ENCODE results near the gene LRMDA.

The LRMDA gene

DNA sequence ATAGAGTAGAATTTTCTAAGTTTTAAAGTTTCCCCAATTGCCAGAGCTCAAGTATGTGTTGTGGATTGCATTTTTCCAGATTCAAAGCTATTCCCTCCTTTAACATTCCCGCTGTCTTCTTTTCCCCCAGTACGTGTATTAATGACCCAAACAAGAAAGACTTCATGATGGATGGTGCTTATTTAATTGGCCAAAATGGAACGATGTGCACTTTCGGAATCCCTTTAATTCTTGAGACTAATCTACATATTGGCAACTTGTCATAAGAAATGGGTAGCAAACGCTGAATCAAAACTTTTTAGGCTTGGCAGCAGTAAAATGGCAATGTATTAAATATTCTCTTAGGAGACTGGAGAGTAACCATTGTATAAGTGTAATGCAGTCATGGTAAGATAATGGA, 753.2 kb downstream of the LRMDA start:
- Histone ChIP-seq H2AFZ (ENCODE audit: low read length, unreplicated experiment) (no peak overlapping the region), H3K27me3 (ENCODE audit: insufficient read depth, low read length) (no peaks in the 10 kb centered on the region), H3K79me2 (ENCODE audit: control insufficient read depth, insufficient read depth, low read length, unreplicated experiment) (no peaks in the 10 kb centered on the region), H3K36me3 (ENCODE audit: insufficient read depth, low read length) (no peaks in the 10 kb centered on the region), H3K27ac (ENCODE audit: low read depth, low read length) (no peak overlapping the region), H3K4me1 (ENCODE audit: control insufficient read depth, insufficient read depth, low read length, unreplicated experiment) (no peaks in the 10 kb centered on the region), H3K4me3 (ENCODE audit: low read depth, low read length) (no peak overlapping the region)

DNA sequence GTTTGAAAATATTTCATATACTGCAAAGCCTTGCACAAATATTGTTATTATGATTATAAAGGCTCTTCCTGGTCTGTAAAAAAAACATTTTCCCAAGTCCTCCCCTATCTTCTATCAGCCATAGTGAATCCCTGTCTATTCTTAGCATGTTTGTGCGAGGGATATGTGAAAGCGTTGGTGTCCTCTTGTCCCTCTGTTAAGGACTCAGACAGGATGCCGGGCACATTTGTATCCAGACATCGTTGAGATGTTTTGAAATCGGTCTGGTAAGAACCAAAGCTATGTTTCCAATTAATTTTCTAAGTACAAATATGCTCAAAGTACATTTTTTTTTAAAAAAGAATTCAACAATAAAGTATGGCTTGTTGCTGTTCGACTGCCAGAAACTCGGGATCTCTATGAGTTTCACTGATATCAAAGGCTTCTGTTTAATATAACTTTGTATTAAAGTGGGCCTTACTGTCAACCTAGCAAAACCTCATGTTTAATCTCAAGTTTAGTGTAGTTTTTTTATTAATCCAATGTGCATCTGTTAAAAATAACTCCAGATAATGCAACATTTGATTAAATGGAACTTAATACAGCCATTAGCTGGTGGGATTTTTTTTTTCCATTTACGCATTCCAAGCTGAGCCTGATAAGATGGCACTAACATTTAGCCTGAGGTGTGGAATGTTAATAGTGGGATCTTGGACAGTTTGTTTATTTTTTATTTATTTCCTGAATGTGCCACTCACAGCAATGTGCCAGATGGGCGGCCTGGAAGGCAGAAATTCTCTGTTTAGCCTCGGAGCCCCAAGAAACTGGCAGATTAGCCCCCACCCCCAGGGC, 754.3 kb downstream of the LRMDA start:
- Histone ChIP-seq H3K27me3 (ENCODE audit: insufficient read depth, low read length) (no peaks in the 10 kb centered on the region), H3K4me3 (ENCODE audit: low read depth, low read length) (no peak overlapping the region), H3K4me1 (ENCODE audit: control insufficient read depth, insufficient read depth, low read length, unreplicated experiment) (no peaks in the 10 kb centered on the region), H3K36me3 (ENCODE audit: insufficient read depth, low read length) (no peaks in the 10 kb centered on the region), H3K79me2 (ENCODE audit: control insufficient read depth, insufficient read depth, low read length, unreplicated experiment) (no peaks in the 10 kb centered on the region), H2AFZ (ENCODE audit: low read length, unreplicated experiment) (no peak overlapping the region), H3K27ac (ENCODE audit: low read depth, low read length) (no peak overlapping the region)

DNA sequence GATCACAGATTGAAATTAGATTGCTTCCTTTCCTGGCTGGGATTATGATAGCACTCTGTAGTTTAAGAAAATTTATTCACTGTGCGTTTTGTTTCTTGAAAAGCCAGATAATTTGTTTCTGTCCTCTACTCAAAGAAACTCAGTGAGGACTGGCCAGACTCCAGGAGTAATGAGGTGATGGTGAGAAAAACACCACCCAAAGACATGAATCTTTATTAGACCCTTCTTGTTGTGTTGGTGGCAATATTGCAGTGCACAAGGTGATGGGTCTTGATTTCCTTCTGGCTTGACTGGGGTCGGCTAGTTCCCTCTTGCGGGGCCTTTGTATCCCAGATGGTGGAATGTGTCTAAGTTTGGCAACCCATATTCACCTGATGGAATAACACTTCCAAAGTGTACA, 756.8 kb downstream of the LRMDA start:
- Histone ChIP-seq H3K79me2 (ENCODE audit: control insufficient read depth, insufficient read depth, low read length, unreplicated experiment) (no peaks in the 10 kb centered on the region), H3K4me3 (ENCODE audit: low read depth, low read length) (no peak overlapping the region), H3K27ac (ENCODE audit: low read depth, low read length) (no peak overlapping the region), H3K36me3 (ENCODE audit: insufficient read depth, low read length) (no peaks in the 10 kb centered on the region), H3K4me1 (ENCODE audit: control insufficient read depth, insufficient read depth, low read length, unreplicated experiment) (no peaks in the 10 kb centered on the region), H3K27me3 (ENCODE audit: insufficient read depth, low read length) (no peaks in the 10 kb centered on the region), H2AFZ (ENCODE audit: low read length, unreplicated experiment) (no peak overlapping the region)

DNA sequence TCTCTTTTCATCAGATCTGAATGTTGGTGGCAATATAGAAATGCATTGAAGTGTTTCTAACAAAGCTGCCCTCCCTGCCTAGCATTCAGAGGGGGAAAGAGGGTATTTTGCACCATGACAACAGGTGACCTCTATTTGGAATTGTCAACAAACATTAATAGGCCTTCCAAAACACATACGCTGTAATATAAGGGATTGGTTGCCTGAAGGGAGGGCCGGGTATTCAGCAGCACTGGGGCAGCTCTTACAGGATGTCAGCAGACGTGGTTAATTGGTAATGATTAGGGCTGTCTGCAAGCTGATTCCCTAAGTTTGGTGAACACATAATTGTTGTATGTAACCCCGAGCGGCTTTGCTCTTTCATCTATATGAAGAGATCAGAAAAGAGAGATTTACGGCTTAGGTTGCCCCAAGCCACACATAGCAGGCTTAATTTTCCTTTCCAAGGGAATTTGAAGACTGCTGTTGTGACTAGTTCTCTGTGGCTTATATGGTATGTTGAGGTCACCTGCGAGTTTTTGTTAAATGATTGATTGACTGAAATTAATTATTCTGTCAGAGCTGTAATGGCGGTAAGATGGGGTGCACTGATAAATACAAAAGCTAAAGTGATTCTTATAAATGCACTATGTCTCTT, 759.3 kb downstream of the LRMDA start:
- Histone ChIP-seq H2AFZ (ENCODE audit: low read length, unreplicated experiment) (no peak overlapping the region), H3K27me3 (ENCODE audit: insufficient read depth, low read length) (no peaks in the 10 kb centered on the region)

DNA sequence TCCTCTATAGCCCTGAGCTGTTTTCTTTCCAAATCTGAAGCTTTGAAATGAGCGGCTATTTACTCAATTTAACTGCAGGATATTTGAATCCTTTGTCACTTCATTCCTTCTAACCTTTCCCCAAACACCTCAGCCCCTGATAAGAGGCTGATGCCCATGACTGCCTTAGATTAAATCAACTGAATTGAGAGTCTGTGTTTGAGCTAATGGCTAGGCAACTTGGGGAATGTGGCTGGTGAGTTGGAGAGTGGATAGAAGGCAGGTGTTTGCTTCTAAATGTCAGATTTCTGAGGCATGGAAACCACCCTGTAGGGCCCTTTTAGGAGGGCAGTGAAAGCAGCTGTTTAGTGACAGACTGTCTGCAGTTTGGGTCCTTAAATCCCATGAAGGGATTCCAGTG, 759.9 kb downstream of the LRMDA start:
- no peaks in the 10 kb centered on the region for H3K27me3 ChIP-seq (ENCODE audit: insufficient read depth, low read length)
- no peak overlapping the region for H3K4me3 ChIP-seq (ENCODE audit: low read depth, low read length)
- no peaks in the 10 kb centered on the region for H3K36me3 ChIP-seq (ENCODE audit: insufficient read depth, low read length)
- H3K27ac ChIP-seq (ENCODE audit: low read depth, low read length): no peak overlapping the region
- H2AFZ ChIP-seq (ENCODE audit: low read length, unreplicated experiment): no peak overlapping the region
- no peaks in the 10 kb centered on the region for H3K79me2 ChIP-seq (ENCODE audit: control insufficient read depth, insufficient read depth, low read length, unreplicated experiment)
- peaks cover 6% of the 10 kb centered on the region for H3K4me1 ChIP-seq (ENCODE audit: control insufficient read depth, insufficient read depth, low read length, unreplicated experiment)

More for the DNA sequence above, 759.3 kb downstream of the LRMDA start:
- Histone ChIP-seq H3K79me2 (ENCODE audit: control insufficient read depth, insufficient read depth, low read length, unreplicated experiment) (no peaks in the 10 kb centered on the region), H3K27ac (ENCODE audit: low read depth, low read length) (no peak overlapping the region), H3K36me3 (ENCODE audit: insufficient read depth, low read length) (no peaks in the 10 kb centered on the region), H3K4me3 (ENCODE audit: low read depth, low read length) (no peak overlapping the region), H3K4me1 (ENCODE audit: control insufficient read depth, insufficient read depth, low read length, unreplicated experiment) (peaks cover under 1% of the 10 kb centered on the region)

DNA sequence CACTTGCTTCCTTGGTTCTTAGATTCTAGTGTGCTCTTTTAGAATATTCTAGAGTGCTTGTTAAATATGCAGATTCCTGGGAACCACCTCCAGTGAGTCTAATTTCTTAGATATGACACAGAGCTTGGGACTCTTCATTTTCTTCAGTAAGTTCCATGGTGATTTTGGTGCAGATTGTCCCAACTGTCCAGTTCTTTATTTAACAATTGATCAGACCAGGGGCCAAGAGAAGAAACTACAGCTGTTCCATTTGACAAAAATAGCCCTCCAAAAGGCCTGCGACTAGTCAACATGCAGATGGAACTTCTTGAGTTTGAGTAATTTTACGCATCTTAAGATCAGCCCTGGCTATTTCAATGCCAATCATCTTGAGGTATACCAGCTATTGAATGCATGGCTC, 760.7 kb downstream of the LRMDA start:
- Histone ChIP-seq H3K4me3 (ENCODE audit: low read depth, low read length) (no peak overlapping the region), H3K79me2 (ENCODE audit: control insufficient read depth, insufficient read depth, low read length, unreplicated experiment) (no peaks in the 10 kb centered on the region), H3K4me1 (ENCODE audit: control insufficient read depth, insufficient read depth, low read length, unreplicated experiment) (peaks cover 6% of the 10 kb centered on the region), H3K27ac (ENCODE audit: low read depth, low read length) (no peak overlapping the region), H3K27me3 (ENCODE audit: insufficient read depth, low read length) (no peaks in the 10 kb centered on the region), H3K36me3 (ENCODE audit: insufficient read depth, low read length) (no peaks in the 10 kb centered on the region), H2AFZ (ENCODE audit: low read length, unreplicated experiment) (no peak overlapping the region)

DNA sequence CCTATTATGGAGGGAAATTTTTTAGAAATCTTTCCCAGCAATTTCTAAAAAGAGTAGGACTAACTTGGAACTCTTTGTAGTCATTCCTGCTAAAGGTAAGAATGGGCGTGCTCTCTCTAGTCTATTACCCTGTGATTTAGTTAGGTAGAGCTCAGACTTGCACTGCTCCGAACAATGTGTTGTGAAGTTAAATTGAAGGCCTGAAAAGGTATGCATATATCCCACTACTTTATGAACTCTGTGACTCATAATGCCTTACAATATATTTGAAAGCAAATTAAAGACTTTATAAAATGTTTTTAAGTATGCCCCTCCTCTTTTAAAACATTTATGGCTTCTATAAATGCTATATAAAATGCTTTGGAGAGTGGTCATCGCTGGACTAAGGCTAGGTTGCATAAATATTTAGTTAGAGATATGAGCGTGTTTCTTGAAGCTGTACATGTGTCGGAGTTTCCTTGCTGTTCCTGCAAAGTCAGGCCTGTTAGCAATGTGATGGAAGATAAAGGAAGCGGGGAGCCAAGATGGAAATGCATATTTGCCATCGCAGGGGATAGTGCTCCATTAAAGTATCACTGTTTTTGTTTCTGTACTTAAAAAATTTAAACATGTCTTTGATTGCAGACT, 761.4 kb downstream of the LRMDA start:
- Histone ChIP-seq H3K27ac (ENCODE audit: low read depth, low read length) (no peak overlapping the region), H3K36me3 (ENCODE audit: insufficient read depth, low read length) (no peaks in the 10 kb centered on the region), H2AFZ (ENCODE audit: low read length, unreplicated experiment) (no peak overlapping the region), H3K4me1 (ENCODE audit: control insufficient read depth, insufficient read depth, low read length, unreplicated experiment) (peaks cover 6% of the 10 kb centered on the region), H3K27me3 (ENCODE audit: insufficient read depth, low read length) (no peaks in the 10 kb centered on the region), H3K79me2 (ENCODE audit: control insufficient read depth, insufficient read depth, low read length, unreplicated experiment) (no peaks in the 10 kb centered on the region), H3K4me3 (ENCODE audit: low read depth, low read length) (no peak overlapping the region)

DNA sequence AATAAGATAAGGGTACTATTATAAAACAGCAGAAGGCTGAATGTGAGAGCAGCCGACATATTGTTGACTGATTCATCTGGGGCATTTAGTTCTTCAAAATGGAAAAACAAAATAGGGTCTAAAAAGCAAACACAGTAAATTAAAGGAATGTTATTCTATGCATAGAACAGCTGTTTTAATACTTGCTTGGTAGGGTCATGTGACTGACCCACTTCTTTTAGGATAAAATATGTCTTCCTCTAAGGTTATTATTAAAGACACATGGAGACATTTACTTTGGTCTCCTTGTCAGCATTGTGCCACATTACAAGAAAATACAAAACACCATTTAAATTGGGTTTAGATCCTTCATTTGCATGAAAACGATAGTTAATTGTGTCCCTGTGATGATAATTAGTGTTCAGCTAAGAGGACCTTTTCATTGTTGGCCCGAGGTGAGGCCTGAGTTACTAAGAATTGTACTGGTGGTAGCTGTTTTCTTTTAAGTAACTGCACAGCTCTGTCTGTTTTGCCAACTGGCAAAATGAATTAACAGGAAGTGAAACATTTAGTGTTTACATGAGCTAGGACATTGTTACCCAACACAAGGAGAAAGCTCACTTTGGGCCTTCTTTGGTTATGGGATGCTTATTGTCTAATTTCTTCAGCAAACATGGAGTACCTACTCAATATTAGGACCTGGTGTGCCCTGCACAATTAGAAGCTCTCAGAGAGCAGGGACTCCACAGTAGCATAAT, 764.4 kb downstream of the LRMDA start:
- Histone ChIP-seq H3K4me1 (ENCODE audit: control insufficient read depth, insufficient read depth, low read length, unreplicated experiment) (peaks cover 6% of the 10 kb centered on the region), H3K27me3 (ENCODE audit: insufficient read depth, low read length) (no peaks in the 10 kb centered on the region), H3K36me3 (ENCODE audit: insufficient read depth, low read length) (no peaks in the 10 kb centered on the region), H3K79me2 (ENCODE audit: control insufficient read depth, insufficient read depth, low read length, unreplicated experiment) (no peaks in the 10 kb centered on the region), H2AFZ (ENCODE audit: low read length, unreplicated experiment) (peak overlapping the region; percentile 79), H3K27ac (ENCODE audit: low read depth, low read length) (no peak overlapping the region), H3K4me3 (ENCODE audit: low read depth, low read length) (no peak overlapping the region)

DNA sequence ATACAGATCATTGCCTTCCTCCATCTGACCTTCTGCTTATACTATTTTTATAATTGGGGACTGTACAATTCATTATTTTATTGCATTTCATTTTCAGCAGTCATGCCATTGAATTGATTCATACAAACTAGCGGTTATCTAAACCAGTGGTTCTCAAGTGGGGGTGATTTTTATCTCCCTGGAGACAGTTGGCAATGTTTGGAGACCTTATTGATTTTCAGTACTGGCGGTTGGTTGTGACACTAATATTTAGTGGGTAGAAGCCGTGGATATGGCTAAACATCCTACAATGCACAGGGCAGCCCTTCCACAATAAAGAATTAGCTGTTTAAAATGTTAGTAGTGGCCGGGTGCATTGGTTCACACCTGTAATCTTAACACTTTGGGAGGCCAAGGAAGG, 765.9 kb downstream of the LRMDA start:
- Histone ChIP-seq H3K36me3 (ENCODE audit: insufficient read depth, low read length) (no peaks in the 10 kb centered on the region), H3K27ac (ENCODE audit: low read depth, low read length) (no peak overlapping the region), H3K4me3 (ENCODE audit: low read depth, low read length) (no peak overlapping the region), H3K79me2 (ENCODE audit: control insufficient read depth, insufficient read depth, low read length, unreplicated experiment) (no peaks in the 10 kb centered on the region), H3K4me1 (ENCODE audit: control insufficient read depth, insufficient read depth, low read length, unreplicated experiment) (peaks cover 8% of the 10 kb centered on the region), H3K27me3 (ENCODE audit: insufficient read depth, low read length) (no peaks in the 10 kb centered on the region), H2AFZ (ENCODE audit: low read length, unreplicated experiment) (no peak overlapping the region)

DNA sequence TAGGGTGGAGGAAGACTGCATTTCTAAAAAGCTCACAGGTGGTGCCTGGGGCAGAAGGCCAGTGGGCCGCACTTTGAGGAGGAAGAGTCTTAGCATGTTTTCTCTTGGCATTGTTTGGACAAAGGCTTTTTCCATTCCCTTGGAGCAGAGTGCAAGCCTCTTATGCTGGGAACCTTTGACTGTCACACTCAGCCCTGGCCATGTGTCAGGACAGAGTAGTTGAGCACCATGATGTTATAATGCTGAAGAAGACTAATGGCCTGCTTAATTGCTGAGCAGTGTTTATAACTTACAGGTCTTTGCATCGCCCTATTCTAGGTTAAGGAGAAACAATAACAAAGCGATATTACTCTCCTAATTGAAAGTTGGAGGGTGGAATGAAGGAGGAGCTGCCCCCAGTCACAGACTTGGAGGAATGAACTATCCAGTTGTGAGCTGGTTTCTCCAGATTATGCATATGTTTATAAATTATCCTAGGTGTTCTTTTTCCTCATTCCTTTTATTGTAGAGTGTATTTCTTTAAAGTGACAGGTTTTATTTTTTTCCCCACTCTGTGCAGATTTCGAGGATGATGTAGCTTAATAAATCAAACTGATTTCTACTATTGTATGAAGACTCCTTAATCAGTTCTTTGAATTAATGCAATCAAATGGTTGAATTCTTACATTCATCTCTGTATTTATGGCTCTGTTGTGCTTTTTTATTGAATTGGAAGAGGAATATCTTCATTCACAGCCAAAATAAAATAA, 767.0 kb downstream of the LRMDA start:
- H3K4me3 ChIP-seq (ENCODE audit: low read depth, low read length): no peak overlapping the region
- no peaks in the 10 kb centered on the region for H3K36me3 ChIP-seq (ENCODE audit: insufficient read depth, low read length)
- peaks cover 12% of the 10 kb centered on the region for H3K4me1 ChIP-seq (ENCODE audit: control insufficient read depth, insufficient read depth, low read length, unreplicated experiment)
- no peaks in the 10 kb centered on the region for H3K27me3 ChIP-seq (ENCODE audit: insufficient read depth, low read length)
- H2AFZ ChIP-seq (ENCODE audit: low read length, unreplicated experiment): no peak overlapping the region
- H3K27ac ChIP-seq (ENCODE audit: low read depth, low read length): no peak overlapping the region
- no peaks in the 10 kb centered on the region for H3K79me2 ChIP-seq (ENCODE audit: control insufficient read depth, insufficient read depth, low read length, unreplicated experiment)

All from ACC112 (cell line).